Measurements from ENCODE around the gene EPHA6. TPM values are rescaled to one million over a fixed set of nuclear protein-coding genes. Genes with fewer than 3 reads are reported as not detected.

EPHA6 gene
- total RNA-seq, 1 experiment from 2014 or later, result 0.61 TPM

DNA sequence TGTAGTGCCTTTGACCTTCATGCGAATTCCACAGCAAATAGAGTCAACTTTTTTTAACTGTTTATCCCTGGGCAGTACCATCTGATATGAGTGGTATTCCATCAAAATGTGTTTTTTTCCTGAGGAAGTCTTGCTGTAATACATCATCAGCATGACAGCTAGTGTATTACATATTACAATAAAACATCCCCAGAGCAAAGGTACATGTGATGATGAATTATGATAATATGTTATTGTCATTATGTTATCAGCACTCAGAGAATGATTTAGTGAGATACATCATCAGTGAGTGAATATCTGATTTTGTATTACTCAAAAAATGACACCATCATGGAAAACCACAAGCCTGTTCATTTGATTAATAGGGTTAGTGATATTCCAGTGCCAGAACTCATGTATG lies 880.5 kb downstream of the EPHA6 start:
- H3K27me3 ChIP-seq (ENCODE audit: insufficient read depth, low read length), result no peaks in the 10 kb centered on the region
- no peaks in the 10 kb centered on the region for H4K20me1 ChIP-seq (ENCODE audit: control insufficient read depth, insufficient read depth, insufficient read length)
- no peak overlapping the region for H2BK12ac ChIP-seq (ENCODE audit: insufficient read length, low read depth, low read length)
- no peak overlapping the region for H2AK5ac ChIP-seq (ENCODE audit: insufficient read length, low read length)
- no peak overlapping the region for H3K4me2 ChIP-seq (ENCODE audit: insufficient read depth, insufficient read length, low read length)
- Mint-ChIP-seq H3K4me3 (no peak overlapping the region), H3K27ac (no peak overlapping the region; a peak in 1 of 7 replicates), H3K9me3 (no peaks in the 10 kb centered on the region; a peak in 1 of 5 replicates), H3K4me1 (peaks cover 0 to 4% of the 10 kb centered on the region in 2 experiments; a peak in 1 of 4 replicates), H3K36me3 (ENCODE audit: insufficient read depth in 1 of 3, low read depth in 3 of 3) (no peaks in the 10 kb centered on the region; a peak in 2 of 7 replicates), H3K27me3 (ENCODE audit: low read depth) (no peaks in the 10 kb centered on the region)
- H3K4me1 ChIP-seq (ENCODE audit: insufficient read depth, low read length), result no peaks in the 10 kb centered on the region
- whole genome bisulfite sequencing (ENCODE audit: extremely low coverage, insufficient read length, low lambda C conversion rate), result no CpG with 5 or more reads among the region's 1 CpG
- H2BK120ac ChIP-seq (ENCODE audit: low read depth, low read length, poor library complexity, severe bottlenecking), result no peak overlapping the region
- H3K18ac ChIP-seq (ENCODE audit: insufficient read length, low read depth, low read length), result no peak overlapping the region
- no peak overlapping the region for H4K91ac ChIP-seq (ENCODE audit: insufficient read length, low read depth, low read length)
- no peak overlapping the region for H3K14ac ChIP-seq (ENCODE audit: insufficient read depth, low read length)
- no peak overlapping the region for H3K56ac ChIP-seq (ENCODE audit: insufficient read length, low read depth, low read length)
- H3K79me2 ChIP-seq (ENCODE audit: insufficient read depth, low read length), result no peaks in the 10 kb centered on the region
- H2BK15ac ChIP-seq (ENCODE audit: low read depth, low read length), result no peak overlapping the region
- no peak overlapping the region for H3T11ph ChIP-seq (ENCODE audit: low read length)
- H3K23ac ChIP-seq (ENCODE audit: insufficient read length, low read depth, low read length), result no peak overlapping the region
- no peak for DNase-seq
- no peak overlapping the region for H4K5ac ChIP-seq (ENCODE audit: insufficient read length, low read depth, low read length)
- H3K79me1 ChIP-seq (ENCODE audit: insufficient read depth, low read depth, low read length, poor library complexity, severe bottlenecking), result no peaks in the 10 kb centered on the region
- no peak overlapping the region for H4K8ac ChIP-seq (replicated peaks; ENCODE audit: insufficient read length, low read depth, low read length)
- no peak overlapping the region for H3K4ac ChIP-seq (ENCODE audit: low read depth, low read length)
- no peaks in the 10 kb centered on the region for H3K9me3 ChIP-seq (ENCODE audit: control insufficient read depth, low read depth, low read length)
- no peak overlapping the region for H2BK5ac ChIP-seq (ENCODE audit: insufficient read length, low read length)
- H3K9ac ChIP-seq (ENCODE audit: extremely low read depth, insufficient read length, low read length), result no peak overlapping the region
- TF ChIP-seq, protein P1, sequence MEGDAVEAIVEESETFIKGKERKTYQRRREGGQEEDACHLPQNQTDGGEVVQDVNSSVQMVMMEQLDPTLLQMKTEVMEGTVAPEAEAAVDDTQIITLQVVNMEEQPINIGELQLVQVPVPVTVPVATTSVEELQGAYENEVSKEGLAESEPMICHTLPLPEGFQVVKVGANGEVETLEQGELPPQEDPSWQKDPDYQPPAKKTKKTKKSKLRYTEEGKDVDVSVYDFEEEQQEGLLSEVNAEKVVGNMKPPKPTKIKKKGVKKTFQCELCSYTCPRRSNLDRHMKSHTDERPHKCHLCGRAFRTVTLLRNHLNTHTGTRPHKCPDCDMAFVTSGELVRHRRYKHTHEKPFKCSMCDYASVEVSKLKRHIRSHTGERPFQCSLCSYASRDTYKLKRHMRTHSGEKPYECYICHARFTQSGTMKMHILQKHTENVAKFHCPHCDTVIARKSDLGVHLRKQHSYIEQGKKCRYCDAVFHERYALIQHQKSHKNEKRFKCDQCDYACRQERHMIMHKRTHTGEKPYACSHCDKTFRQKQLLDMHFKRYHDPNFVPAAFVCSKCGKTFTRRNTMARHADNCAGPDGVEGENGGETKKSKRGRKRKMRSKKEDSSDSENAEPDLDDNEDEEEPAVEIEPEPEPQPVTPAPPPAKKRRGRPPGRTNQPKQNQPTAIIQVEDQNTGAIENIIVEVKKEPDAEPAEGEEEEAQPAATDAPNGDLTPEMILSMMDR (conservative IDR thresholded peaks at IDR 0.05), result no peak
- no peak overlapping the region for H3K27ac ChIP-seq (ENCODE audit: insufficient read length, low read depth, low read length)
- no peak overlapping the region for H2AFZ ChIP-seq (ENCODE audit: low read length)
- no peaks in the 10 kb centered on the region for H3K23me2 ChIP-seq (ENCODE audit: insufficient read length, low read depth, low read length, poor library complexity, severe bottlenecking)
- H2BK20ac ChIP-seq (ENCODE audit: low read depth, low read length, poor library complexity, severe bottlenecking), result no peak overlapping the region
